Ectodermal cell (in vitro differentiated cells): Measurements from ENCODE around the gene DYNLT1.
"Not testable (repeated sequence)": the region's sequence is repeated elsewhere in the genome, so short reads cannot be mapped to it uniquely, and the experiment has no call there.

Experiments
- H3K27ac ChIP-seq: 2 replicates; pipeline ENCODE4 v1.7.0; 2013; ENCODE audit warnings: mild to moderate bottlenecking, low read depth, low read length; ENCODE audit not compliant: insufficient read depth, poor library complexity, severe bottlenecking
- H3K27me3 ChIP-seq: 2 replicates; pipeline ENCODE4 v1.7.0; 2013; ENCODE audit warnings: mild to moderate bottlenecking, low read length; ENCODE audit not compliant: insufficient read depth, control insufficient read depth, poor library complexity, severe bottlenecking
- H3K36me3 ChIP-seq: one replicate; pipeline ENCODE4 v1.7.0; 2013; ENCODE audit warnings: low read length; ENCODE audit not compliant: control insufficient read depth, insufficient read depth
- H3K4me1 ChIP-seq: one replicate; pipeline ENCODE4 v1.7.0; 2013; ENCODE audit warnings: low read length; ENCODE audit not compliant: control insufficient read depth, insufficient read depth
- H3K4me3 ChIP-seq: 2 replicates; pipeline ENCODE4 v1.7.0; 2013; ENCODE audit warnings: low read depth, low read length, control low read depth; ENCODE audit not compliant: insufficient read depth
- H3K9me3 ChIP-seq: 2 replicates; pipeline ENCODE4 v1.7.0; 2013; ENCODE audit warnings: mild to moderate bottlenecking, low read length, moderate library complexity; ENCODE audit not compliant: control insufficient read depth
- WGBS, 2 experiments: methylation state at CpG; one replicate each; pipeline ENCODE4 v1.1.7; 2013; ENCODE audit warnings: missing lambda C conversion rate in 2 of 2; 5-methylcytosine and 5-hydroxymethylcytosine counted together

DYNLT1 gene

GRCh38 chr6:158611039-158611438 is 33.5 kb downstream of the DYNLT1 start:
- no peak overlapping the region for H3K4me3 ChIP-seq
- peaks cover 15% of the 10 kb centered on the region for H3K36me3 ChIP-seq
- 91 to 96% methylated on average over 3 of the region's 3 CpGs for WGBS, 2 experiments
- H3K27me3 ChIP-seq = no peaks in the 10 kb centered on the region
- H3K4me1 ChIP-seq = peaks cover 14% of the 10 kb centered on the region
- peak overlapping the region; percentile 81 for H3K27ac ChIP-seq
- H3K9me3 ChIP-seq = no peaks in the 10 kb centered on the region

DNA sequence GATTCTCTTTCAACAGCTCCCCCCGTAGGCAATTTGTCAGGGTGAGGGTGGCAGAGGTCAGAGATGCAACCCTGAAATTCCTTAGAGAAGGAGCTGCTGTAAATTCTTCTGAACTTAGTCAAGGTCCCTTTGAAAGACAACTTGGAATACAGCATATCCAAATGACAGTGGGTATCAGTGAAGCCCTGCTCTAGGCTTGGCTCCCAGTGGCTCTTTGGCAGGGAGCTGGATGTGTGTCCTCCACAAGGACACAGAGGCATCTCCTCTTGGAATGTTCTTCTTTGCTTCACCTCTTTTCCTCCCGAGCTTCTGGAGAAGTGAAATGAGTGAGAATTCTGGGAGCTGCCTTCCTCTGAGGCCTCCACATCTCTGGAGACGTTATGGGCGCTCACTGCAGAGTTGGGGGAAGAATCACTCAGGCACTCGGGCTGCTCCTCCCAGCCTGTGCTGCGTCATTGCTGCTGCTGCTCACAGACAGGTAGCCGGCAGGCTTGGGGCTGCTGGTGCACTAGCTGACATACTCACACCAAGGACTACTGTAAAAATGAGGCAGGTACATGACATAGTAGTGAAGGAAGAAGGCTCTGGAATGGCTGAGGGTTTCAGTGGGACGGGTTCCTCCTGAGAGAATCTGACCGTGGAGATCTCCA is 34.1 kb downstream of the DYNLT1 start:
- 89% methylated on average over 9 of the region's 9 CpGs for WGBS, 2 experiments
- H3K9me3 ChIP-seq = no peaks in the 10 kb centered on the region
- H3K27ac ChIP-seq = no peak overlapping the region
- H3K4me3 ChIP-seq = no peak overlapping the region
- no peaks in the 10 kb centered on the region for H3K27me3 ChIP-seq
- H3K4me1 ChIP-seq = peaks cover 14% of the 10 kb centered on the region
- H3K36me3 ChIP-seq = peaks cover 21% of the 10 kb centered on the region

DNA sequence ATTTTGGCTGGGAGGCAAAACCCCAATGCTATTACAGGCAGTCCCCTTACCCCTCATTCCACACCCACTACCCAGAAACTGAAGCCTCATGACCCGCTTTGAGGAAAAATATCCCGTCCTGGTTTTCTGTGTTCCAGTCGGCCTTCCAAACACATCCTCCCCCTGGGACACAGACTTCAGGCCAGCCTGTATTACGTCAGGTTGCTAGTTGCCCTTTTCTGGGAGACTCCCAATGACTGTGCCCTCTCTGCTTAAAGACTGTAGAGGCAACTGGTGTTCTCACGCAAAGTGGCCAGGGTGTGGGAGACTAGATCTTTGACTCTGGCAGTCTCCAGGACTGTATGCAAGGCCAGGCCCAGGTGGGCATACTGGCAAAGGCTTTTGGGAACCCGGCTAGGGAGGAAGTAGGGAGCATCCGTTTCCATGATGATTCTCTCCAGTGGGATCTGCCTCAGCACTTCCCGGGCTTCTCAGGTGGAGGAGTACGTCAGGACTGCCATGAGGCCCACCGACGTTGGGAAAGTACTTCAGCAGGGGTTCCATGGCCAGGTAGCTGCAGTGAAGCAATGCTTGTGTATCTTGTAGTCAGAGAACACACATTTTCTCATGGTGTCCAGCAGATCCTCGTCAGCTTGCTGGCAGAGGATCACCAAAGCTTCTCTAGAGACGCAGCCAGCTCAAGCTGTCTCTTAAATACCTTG is 34.9 kb downstream of the DYNLT1 start:
- 95% methylated on average over 13 of the region's 13 CpGs for WGBS, 2 experiments
- no peaks in the 10 kb centered on the region for H3K9me3 ChIP-seq
- H3K36me3 ChIP-seq = peaks cover 22% of the 10 kb centered on the region
- H3K27ac ChIP-seq = no peak overlapping the region
- H3K4me1 ChIP-seq = peaks cover 14% of the 10 kb centered on the region
- H3K27me3 ChIP-seq = no peaks in the 10 kb centered on the region
- no peak overlapping the region for H3K4me3 ChIP-seq

- H3K4me1 ChIP-seq = peaks cover 14% of the 10 kb centered on the region
- no peaks in the 10 kb centered on the region for H3K27me3 ChIP-seq
- WGBS, 2 experiments = 95 to 96% methylated on average over 11 to 12 of the region's 12 CpGs
- no peak overlapping the region for H3K27ac ChIP-seq
- no peak overlapping the region for H3K4me3 ChIP-seq
- no peaks in the 10 kb centered on the region for H3K9me3 ChIP-seq
- H3K36me3 ChIP-seq = peaks cover 22% of the 10 kb centered on the region
These were observed 36.3 kb downstream of the DYNLT1 start for GRCh38 chr6:158608221-158608620.

GRCh38 chr6:158607411-158608170 is 37.0 kb downstream of the DYNLT1 start:
- Histone ChIP-seq H3K4me1 (peaks cover 14% of the 10 kb centered on the region), H3K36me3 (peaks cover 22% of the 10 kb centered on the region), H3K27me3 (no peaks in the 10 kb centered on the region), H3K9me3 (no peaks in the 10 kb centered on the region), H3K27ac (no peak overlapping the region), H3K4me3 (no peak overlapping the region)
- 96% methylated on average over 14 of the region's 14 CpGs for WGBS, 2 experiments

- peaks cover 10% of the 10 kb centered on the region for H3K4me1 ChIP-seq
- no peak overlapping the region for H3K4me3 ChIP-seq
- H3K27ac ChIP-seq = no peak overlapping the region
- no peaks in the 10 kb centered on the region for H3K9me3 ChIP-seq
- peaks cover 22% of the 10 kb centered on the region for H3K36me3 ChIP-seq
- H3K27me3 ChIP-seq = no peaks in the 10 kb centered on the region
- 89 to 90% methylated on average over 7 of the region's 7 CpGs for WGBS, 2 experiments
These were observed 37.6 kb downstream of the DYNLT1 start for GRCh38 chr6:158606935-158607334.

DNA sequence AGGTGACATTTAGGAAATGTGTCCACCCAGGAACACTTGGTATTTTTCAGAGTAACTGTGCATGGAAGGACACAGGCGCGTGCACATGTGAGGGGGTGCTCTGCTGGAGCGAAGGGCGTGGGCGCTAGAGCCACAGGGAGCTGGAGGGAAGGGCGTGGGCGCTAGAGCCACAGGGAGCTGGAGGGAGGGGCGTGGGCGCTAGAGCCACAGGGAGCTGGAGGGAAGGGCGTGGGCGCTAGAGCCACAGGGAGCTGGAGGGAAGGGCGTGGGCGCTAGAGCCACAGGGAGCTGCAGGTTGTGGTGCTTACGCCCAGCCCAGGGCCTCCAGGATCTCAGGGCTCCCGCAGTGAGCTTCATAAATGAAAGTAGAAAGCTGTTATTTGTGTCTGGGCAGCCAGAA is 38.5 kb downstream of the DYNLT1 start:
- 96 to 97% methylated on average over 15 of the region's 15 CpGs for WGBS, 2 experiments
- not testable (repeated sequence) for H3K9me3 ChIP-seq, H3K27ac ChIP-seq, H3K27me3 ChIP-seq, H3K4me3 ChIP-seq, H3K4me1 ChIP-seq
- H3K36me3 ChIP-seq = peaks cover 22% of the 10 kb centered on the region

DNA sequence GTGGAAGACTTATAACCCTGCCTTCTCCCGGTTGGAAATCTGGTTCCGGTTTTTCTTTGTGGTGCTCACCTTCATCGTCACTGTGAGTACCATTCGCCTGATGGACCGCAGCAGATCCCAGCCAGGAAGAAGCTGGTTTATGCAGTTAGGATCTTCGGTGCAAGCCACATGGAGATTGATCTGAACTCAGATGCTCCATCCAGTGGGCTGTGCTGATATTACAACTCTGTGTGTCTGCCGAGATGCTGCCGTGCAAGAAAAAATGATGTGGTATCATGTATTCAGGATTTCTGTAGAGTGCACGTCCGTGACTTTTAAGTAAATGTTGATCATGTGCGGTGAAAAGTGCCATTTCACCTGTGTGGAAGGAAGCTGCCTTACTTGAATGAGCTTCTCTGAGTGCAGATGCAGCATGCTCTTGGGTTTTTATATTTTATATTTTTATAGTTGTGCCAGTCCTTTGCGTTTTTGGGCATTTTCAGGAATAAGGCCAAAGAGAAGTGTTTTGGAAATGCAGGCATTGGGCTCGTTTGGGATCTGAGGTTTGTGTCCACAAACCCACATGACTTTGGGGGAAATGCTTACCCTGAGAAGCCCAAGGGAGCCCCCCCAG is 39.2 kb downstream of the DYNLT1 start:
- Histone ChIP-seq H3K9me3 (no peaks in the 10 kb centered on the region), H3K27me3 (no peaks in the 10 kb centered on the region), H3K27ac (no peak overlapping the region), H3K4me1 (no peaks in the 10 kb centered on the region), H3K4me3 (no peak overlapping the region), H3K36me3 (peaks cover 22% of the 10 kb centered on the region)
- 73 to 77% methylated on average over 13 of the region's 13 CpGs for WGBS, 2 experiments

DNA sequence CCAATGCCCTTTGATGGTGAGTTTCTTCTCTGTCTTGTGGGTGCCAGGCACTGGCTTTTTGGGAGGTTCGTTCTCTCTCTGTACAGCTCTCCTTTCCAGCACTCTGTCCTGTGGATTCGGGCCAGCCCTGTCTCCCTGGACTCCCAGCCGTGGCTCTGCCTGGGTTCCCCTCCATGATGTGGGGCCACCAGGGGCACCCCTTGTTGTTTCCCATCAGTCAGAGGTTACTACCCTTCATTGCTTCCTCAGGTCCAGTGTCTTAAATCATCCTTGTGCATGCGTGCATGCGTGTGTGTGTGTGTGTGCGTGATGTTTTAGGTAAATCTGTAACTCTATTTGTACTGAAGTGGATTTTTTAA is 40.5 kb downstream of the DYNLT1 start:
- Histone ChIP-seq H3K9me3 (no peaks in the 10 kb centered on the region), H3K4me3 (no peak overlapping the region), H3K27ac (no peak overlapping the region), H3K4me1 (no peaks in the 10 kb centered on the region), H3K27me3 (no peaks in the 10 kb centered on the region), H3K36me3 (peaks cover 22% of the 10 kb centered on the region)
- WGBS, 2 experiments = 93 to 94% methylated on average over 6 of the region's 6 CpGs
